Kidney epithelial cell (primary cell): ENCODE results near the gene NFAM1. TPM values are rescaled to one million over a fixed set of nuclear protein-coding genes. Genes with fewer than 3 reads are reported as not detected.

ENCODE experiments used
- DNase-seq: peaks from one replicate; pipeline ENCODE4 v3.0.0-alpha.2; 2010; ENCODE audit warnings: low read depth
- H3K27me3 ChIP-seq: 2 replicates; pipeline ENCODE4 v1.6.0; 2011; ENCODE audit warnings: low read length; ENCODE audit not compliant: control insufficient read depth, insufficient read depth
- H3K36me3 ChIP-seq: 2 replicates; pipeline ENCODE4 v1.5.1; 2011; ENCODE audit warnings: low read length; ENCODE audit not compliant: control insufficient read depth, insufficient read depth
- H3K4me3 ChIP-seq: 2 replicates; pipeline ENCODE4 v1.5.1; 2011; ENCODE audit warnings: low read depth, mild to moderate bottlenecking, control low read depth, low read length
- total RNA-seq: library from RNA; depleted of rRNA; stranded (reverse); fragments of >200 nt; gene quantifications from 2 replicates; pipeline ENCODE4 v1.2.3, GENCODE V29; 2015
- TF ChIP-seq, protein P1 (sequence below): IDR thresholded peaks from 2 replicates; pipeline ENCODE4 v1.5.1; 2011; ENCODE audit warnings: mild to moderate bottlenecking, moderate library complexity, low read length, control low read depth, inconsistent platforms; ENCODE audit not compliant: insufficient read depth, poor library complexity, severe bottlenecking

Gene NFAM1, protein sequence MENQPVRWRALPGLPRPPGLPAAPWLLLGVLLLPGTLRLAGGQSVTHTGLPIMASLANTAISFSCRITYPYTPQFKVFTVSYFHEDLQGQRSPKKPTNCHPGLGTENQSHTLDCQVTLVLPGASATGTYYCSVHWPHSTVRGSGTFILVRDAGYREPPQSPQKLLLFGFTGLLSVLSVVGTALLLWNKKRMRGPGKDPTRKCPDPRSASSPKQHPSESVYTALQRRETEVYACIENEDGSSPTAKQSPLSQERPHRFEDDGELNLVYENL
- total RNA-seq: under 0.01 and 0.07 TPM in 2 replicates

DNA sequence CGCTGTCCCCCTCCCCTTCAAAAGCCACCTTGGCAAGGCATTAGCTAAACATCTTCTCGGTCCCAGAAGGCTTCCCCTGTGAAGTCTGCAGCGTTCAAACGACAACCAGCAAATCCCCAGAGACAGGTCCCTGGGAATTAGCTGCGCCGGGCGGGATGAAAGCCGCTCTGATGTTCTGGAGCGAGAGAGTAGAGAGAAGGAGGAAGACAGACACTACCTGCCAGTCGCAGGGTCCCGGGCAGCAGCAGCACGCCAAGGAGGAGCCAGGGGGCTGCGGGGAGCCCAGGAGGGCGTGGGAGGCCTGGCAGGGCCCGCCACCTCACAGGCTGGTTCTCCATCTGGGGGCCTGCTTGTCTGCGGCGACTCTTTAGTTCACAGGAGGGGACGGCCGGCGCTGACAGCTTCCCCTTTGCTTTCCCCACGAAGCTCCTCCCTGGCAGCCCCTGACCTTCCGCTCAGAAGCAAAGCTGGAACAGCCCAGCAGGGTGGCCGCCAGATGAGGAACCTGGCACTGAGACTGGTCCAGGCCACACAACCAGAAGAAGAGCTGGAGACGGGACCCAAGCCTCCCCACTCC, at the start of gene NFAM1:
Gene NFAM1 (minus strand): TSS at position 384 of the 577 bp plus-strand sequence. CDS start 46 bp downstream, at position 338.
- Histone ChIP-seq H3K36me3 (no peaks in the 10 kb centered on the region), H3K27me3 (peaks cover 45% of the 10 kb centered on the region), H3K4me3 (no peak within 1 kb of the TSS)
- TF ChIP-seq, protein P1, sequence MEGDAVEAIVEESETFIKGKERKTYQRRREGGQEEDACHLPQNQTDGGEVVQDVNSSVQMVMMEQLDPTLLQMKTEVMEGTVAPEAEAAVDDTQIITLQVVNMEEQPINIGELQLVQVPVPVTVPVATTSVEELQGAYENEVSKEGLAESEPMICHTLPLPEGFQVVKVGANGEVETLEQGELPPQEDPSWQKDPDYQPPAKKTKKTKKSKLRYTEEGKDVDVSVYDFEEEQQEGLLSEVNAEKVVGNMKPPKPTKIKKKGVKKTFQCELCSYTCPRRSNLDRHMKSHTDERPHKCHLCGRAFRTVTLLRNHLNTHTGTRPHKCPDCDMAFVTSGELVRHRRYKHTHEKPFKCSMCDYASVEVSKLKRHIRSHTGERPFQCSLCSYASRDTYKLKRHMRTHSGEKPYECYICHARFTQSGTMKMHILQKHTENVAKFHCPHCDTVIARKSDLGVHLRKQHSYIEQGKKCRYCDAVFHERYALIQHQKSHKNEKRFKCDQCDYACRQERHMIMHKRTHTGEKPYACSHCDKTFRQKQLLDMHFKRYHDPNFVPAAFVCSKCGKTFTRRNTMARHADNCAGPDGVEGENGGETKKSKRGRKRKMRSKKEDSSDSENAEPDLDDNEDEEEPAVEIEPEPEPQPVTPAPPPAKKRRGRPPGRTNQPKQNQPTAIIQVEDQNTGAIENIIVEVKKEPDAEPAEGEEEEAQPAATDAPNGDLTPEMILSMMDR: no peak
- DNase-seq: no peak

DNA sequence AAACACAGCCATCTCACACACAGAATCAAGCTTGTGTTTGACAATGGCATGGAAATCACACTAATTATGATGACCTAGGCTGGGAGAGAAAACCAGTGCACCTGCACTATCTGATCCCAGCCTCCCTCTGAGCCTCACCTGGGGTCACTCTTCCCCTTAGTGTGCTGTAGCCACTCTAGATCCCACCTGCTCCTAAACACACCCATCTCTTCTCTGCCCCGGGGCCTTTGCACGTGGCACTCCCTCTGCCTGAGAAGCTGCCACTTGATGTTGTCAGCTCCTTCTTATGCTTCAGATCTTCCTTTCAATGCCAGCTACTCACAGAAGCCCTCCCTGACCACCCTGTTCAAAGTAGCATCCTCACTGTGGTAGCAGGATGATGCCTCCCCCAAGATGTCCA, 42.9 kb upstream of the NFAM1 start:
- DNase-seq: no peak
- Histone ChIP-seq H3K36me3 (no peaks in the 10 kb centered on the region), H3K4me3 (no peak overlapping the region), H3K27me3 (peaks cover 4% of the 10 kb centered on the region)
- TF ChIP-seq, protein P1: no peak

DNA sequence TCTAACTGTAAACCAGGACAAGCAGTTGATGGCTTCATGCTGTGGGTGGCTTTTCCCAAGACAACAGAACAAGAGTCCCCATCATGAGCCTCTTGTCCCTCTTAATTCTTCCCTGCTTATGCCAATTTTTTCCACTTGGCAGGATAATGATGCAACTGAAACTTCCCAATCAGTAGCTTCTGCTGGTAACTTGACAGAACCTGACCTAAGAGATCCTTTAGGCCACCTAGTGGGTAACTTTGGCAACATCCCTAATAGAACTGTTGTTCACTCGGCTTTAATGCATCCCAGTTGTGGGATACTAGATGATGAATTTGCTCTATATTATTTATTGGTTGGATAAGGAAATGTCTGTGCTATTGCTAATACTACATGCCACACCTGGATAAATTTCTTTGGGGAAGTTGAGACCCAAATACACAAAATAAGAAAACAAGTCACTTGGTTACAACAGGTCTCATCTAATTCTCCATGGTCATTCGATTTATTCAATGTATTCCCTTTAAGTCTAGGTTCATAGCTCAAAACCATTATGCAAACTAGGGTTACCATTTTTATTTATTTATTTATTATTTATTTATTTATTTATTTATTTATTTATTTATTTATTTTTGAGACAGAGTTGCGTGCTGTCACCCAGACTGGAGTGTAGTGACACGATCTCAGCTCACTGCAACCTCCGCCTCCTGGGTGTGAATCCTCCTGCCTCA, 41.4 kb upstream of the NFAM1 start:
- Histone ChIP-seq H3K4me3 (no peak overlapping the region), H3K27me3 (peaks cover 4% of the 10 kb centered on the region), H3K36me3 (no peaks in the 10 kb centered on the region)
- peak; percentile 14 for DNase-seq
- TF ChIP-seq, protein P1: peak; percentile 68

DNA sequence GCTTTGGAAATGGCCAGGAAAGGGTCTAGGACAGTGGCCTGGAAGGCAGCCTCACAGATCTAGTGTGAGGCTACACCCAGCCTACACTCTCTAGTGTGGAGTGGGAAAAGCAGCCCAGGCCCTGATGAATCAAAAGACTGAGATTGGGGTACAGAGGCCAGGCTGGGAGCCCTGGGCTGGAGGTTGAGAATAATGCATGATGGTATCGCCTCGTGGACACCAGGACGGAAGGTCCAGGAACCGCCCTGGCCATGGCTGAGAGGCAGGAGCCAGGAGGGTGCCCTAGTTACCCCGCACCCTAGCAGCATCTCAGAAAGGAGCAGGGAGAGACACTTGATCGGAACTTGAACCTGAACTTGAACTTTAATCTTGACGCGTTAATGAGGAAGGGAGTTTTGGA, 40.5 kb upstream of the NFAM1 start:
- Histone ChIP-seq H3K36me3 (no peaks in the 10 kb centered on the region), H3K4me3 (no peak overlapping the region), H3K27me3 (peaks cover 4% of the 10 kb centered on the region)
- TF ChIP-seq, protein P1: no peak
- DNase-seq: no peak

DNA sequence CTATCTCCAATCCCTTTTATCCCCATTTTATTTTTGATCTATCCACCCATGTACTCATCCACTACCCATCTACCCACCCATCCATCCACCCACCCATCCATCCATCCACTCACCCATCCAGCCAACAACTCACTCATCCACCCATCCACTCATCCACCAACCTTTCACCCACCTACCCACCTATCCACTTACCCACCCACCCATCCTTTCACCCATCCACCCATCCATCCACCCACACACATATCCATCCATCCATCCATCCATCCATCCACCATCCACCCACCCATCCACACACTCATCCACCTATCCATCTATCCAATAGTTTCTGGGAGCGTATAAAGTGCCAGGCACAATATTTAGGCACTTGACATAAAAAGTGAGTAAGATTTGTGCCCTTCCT, 39.2 kb upstream of the NFAM1 start:
- no peak for DNase-seq
- Histone ChIP-seq H3K36me3 (no peaks in the 10 kb centered on the region), H3K27me3 (peaks cover 4% of the 10 kb centered on the region), H3K4me3 (no peak overlapping the region)
- TF ChIP-seq, protein P1: no peak
